Transverse colon (tissue), 4 donors: ENCODE results near the gene TEX53.

Experiments used
- EP300 ChIP-seq: sonication (generic); formaldehyde crosslinking; IDR thresholded peaks from one replicate; pipeline ENCODE4 v1.6.1; 2017; ENCODE audit warnings: antibody characterized with exemption, low read depth
- POLR2A ChIP-seq: fragments of 450-650 bp; IDR thresholded peaks from one replicate; pipeline ENCODE4 v1.6.1; 2016; ENCODE audit warnings: antibody characterized with exemption, mild to moderate bottlenecking, moderate library complexity
- POLR2AphosphoS5 ChIP-seq, 3 donors: sonication (generic); formaldehyde crosslinking; IDR thresholded peaks; one replicate each; pipeline ENCODE4 v1.6.1; 2016; ENCODE audit warnings: antibody characterized with exemption in 3 of 3
- TF ChIP-seq, protein P1 (sequence below), 5 experiments: fragments of 200-600 bp in 3 of 5; fragments of 450-650 bp in 2 of 5; sonication (generic) in 3 of 5; IDR thresholded peaks; 1 replicate in 2 of 5; 2 replicates in 3 of 5; pipeline ENCODE4 v1.5.1; 2016 to 2017; ENCODE audit warnings: antibody characterized with exemption in 5 of 5, inconsistent platforms in 3 of 5, mild to moderate bottlenecking in 2 of 5, moderate library complexity in 1 of 5

DNA sequence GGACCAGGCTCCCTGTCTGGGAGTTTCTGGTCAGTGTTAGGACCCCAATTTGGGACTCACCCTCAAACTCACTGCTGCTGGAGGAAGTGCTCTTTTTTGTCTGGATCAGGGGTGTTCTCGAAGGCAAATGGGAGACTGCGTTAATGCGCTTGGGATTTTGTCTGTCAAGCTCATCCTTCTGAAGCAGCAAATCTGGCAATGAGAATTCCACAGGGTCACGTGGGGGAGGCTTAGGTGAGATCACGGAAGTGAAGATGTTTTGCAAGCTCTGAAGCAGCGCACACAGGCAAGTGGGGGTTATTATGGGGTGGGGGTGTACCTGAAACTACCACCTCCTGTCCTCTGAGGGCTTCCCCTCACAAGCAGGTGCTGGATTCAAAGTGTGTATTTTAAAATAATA lies 10.5 kb upstream of the TEX53 start:
- TF ChIP-seq, protein P1, sequence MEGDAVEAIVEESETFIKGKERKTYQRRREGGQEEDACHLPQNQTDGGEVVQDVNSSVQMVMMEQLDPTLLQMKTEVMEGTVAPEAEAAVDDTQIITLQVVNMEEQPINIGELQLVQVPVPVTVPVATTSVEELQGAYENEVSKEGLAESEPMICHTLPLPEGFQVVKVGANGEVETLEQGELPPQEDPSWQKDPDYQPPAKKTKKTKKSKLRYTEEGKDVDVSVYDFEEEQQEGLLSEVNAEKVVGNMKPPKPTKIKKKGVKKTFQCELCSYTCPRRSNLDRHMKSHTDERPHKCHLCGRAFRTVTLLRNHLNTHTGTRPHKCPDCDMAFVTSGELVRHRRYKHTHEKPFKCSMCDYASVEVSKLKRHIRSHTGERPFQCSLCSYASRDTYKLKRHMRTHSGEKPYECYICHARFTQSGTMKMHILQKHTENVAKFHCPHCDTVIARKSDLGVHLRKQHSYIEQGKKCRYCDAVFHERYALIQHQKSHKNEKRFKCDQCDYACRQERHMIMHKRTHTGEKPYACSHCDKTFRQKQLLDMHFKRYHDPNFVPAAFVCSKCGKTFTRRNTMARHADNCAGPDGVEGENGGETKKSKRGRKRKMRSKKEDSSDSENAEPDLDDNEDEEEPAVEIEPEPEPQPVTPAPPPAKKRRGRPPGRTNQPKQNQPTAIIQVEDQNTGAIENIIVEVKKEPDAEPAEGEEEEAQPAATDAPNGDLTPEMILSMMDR (IDR thresholded peaks at IDR 0.05) = no peak
- TF ChIP-seq EP300 = no peak
- no peak for TF ChIP-seq POLR2AphosphoS5 (IDR thresholded peaks at IDR 0.05)
- no peak for TF ChIP-seq POLR2A
